SHP77 (cell line): Measurements from ENCODE around the gene B3GLCT.
"Not testable (repeated sequence)": the region's sequence is repeated elsewhere in the genome, so short reads cannot be mapped to it uniquely, and the experiment has no call there.

Experiments
- DNase-seq, 2 experiments: peaks; one replicate each; lab custom pipeline; 2025; lab: John Stamatoyannopoulos, UW

Gene B3GLCT

DNA sequence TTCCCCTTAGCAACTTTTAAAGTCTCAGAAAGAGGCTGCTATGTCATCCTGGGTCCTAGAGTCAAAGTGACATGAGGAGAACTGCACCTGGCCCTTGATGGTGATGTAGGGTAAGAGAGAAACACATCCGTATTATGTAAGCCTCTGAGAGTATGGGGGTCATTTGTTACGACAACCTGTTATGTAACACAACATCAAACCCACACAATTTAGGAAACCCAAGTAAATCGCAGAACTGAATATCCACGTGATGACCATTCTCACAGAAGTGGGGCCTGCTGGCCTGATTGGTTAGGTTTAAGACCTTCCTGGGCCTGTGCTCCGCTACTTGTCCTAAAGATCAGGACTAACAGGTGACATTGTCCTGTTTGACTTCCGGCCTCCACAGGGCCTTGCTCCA is 15.3 kb upstream of the B3GLCT start:
- no peak for DNase-seq

DNA sequence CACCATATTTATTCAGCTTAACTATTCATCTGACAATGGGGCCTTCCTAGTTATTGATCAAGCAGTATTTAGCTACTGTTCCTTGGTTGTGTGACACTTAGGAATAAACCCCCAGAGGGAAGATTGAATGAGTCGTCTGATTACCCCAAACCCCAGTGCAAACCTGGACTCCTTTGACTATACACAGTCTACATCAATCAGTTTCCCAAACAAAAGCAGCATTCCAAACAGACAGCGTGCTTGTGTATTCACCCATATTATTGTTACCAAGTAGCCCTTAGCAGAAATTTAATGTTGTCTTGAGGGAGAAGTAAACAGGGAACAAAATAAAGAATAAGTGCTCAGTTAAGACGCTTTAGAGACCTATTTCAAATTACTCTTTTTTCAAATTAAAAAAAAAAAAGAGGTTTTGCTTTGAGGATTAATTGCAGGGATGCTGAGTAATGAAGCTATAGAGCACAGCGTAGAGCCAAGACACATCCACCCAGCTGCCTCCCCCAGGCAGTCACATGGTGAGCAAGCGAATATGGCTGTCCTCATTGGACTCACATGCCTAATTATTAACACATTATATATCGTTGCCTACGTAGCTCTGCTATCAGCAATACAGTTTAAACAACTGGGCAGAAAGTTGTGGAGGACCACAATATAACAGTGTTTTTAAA is 14.7 kb upstream of the B3GLCT start:
- no peak for DNase-seq

DNA sequence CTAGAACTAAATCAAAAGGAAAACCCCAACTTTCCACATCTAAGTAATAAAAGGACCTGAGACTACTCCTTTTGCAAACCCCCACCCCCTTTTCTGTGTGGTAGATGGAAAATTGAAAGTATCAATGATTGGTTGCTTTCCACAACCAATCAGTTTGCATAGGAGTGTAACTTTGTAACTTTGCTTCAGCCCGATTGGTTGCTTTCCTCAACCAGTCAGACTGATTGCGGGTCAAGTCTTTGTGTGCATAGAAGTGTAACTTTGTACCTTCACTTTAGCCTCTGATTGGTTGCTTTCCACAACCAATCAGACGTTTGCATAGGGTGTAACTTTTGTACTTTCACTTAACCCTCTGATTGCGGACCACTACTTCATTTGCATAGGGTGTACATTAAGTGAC is 8.0 kb upstream of the B3GLCT start:
- DNase-seq, result no peak

DNA sequence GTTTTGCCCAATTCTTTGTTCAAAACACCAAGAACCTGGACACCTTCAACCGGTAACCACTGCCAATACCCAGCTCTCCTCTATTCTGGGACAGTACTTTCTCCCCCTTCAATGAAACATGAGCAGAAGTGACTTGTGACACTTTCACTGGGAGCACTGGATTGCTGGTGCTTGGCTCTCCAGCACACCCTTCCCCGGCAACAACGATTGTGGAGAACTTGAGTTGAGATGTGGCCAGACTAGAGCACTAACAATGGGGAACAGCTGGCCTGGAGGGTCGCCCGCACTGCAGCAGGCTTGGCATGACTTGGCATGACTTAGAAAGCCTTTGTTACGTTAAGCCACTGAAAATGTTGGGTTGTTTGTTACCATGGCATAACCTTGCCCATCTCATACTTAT is 7.5 kb upstream of the B3GLCT start:
- no peak for DNase-seq

DNA sequence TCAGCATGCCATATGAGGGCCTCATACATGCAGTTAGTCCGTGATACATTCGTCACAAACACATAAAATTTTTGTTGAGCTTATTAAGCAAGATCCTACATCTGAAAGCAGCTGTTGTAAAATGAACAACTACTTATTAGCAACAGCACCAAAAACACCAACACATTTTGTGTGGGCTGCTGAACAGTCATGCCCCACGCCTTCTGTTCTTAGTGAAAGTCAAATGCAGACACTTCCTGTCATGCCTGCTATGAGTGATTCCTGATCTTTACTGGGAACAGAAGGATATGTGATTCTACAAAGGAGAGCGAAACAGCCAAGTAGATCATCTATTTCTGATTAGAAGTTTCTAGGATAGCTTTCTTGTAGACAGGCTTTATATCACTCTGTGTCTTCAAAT is 4.2 kb upstream of the B3GLCT start:
- no peak for DNase-seq

DNA sequence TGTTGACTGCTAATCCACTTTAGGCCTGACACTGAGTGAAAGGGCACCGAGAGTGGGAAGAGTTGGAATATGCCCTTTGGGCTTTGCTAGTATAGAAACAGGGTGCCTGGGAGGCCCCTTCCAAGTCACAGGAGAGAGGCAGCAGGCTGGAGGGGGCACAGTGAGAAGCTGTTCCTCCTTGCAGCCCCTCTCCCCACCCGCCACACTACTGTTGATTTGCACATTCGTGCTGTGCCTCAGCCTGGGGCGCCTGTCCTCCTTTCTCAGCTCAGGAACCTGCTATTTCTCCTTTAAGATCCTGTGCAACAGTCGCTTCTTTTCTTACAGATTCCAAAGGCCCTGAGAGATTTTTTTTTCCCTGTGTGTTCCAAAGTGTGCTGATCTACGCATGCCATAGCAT is 2.8 kb upstream of the B3GLCT start:
- DNase-seq, result no peak

DNA sequence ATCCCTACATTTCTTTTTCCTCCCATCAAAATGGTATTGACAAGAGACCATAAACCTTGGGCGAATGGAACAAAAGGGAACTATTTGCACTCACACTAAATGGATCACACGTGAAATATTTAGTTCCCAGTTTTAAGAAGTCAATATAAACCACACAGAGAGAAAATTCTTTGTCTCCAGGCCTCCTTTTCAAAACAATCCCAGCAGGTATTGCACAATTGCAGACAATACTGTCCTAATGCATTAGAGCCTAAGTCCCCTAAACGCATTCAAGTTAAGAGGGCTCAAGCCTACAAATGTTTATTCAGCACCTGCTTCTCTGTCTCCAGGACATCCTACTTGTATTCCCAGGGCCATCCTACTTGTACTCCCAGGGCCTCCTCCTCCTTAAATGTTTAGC is 1.3 kb upstream of the B3GLCT start:
- DNase-seq, result no peak

DNA sequence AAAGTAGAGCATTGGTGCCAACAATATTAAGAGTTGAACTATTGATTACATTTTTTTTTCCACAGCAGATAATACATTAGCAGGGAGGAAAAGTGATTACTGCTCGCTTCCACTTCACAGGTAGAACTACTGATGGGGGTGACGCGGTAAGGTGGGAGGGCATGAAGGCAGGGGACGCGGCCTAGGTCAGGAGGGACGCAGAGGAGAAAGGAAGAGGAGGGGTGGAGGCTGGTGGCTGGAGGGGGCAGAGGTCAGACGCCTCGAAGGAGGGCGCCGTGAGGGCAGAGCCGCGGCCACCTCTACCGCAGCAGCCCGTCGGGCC is 287 bp upstream of the B3GLCT start:
- DNase-seq, result no peak

DNA sequence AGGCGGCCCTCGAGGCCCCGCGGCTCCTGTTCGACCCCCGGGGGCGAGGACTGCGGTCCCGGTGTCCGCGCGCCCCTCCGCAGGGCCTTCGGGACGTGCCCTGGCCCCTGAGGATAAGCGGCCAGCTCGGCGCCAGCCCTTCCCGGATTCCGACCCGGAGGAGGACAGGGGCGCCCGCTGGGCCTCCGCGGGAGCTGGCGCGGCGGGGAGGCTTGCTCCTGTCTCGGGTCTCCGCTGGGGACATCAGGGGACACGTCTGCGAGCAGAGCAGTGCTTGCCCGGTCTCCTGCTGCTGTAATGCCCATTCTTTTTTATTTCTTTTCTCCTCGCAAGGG is 829 bp downstream of the B3GLCT start:
- peak; percentile 24 to 36 for DNase-seq

DNA sequence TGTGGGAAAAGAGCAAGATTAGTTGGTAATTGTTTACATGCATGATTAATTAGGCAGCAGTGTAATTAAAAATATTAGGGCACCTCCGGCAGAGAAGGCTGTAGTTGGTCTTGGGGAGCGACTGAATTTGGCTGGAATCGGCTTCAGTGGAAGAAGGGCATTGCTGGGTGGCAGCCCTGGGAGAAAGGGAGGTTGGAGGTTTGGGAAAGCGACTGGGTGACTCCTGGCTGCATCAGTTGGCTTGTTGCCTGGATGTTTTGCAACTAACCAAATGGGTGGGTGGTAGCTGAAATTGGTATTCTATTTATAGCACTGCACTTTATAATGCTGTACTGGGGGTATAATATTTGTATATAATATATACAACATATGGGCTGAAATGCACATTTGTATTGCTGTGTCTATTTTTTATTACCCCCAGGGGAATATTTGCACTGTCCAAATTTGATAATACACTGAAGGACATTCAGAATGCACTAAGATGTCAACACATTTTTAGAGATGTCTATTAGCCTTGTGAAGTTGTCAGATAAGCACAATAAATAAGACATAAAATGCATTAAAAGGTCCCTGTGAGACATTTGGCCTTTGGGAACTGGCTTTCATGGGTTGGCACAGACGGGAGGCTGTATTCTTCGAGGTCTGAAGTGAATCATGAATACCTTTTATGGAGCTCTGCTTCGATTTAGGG is 1.7 kb downstream of the B3GLCT start:
- peak in 1 of 2 experiments; percentile 15 for DNase-seq

DNA sequence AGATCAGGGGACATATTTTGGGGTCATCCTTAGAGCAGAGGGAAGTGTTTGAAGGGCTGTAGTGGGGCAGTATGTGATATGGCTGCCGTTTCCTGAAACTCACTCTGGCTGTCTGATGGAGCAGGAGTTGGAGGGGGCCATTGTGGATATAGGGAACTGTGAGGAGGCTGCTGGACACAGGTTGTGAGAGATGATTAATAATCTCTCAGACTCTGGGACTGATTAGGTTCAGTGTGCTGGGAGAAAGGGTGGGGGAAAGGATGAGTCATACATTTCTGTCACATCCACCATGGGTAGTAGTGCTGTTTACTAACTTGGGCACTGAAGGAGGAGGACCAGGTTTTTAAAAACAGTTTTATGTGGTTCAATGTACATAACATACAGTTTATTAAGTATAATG is 4.8 kb downstream of the B3GLCT start:
- peak in 1 of 2 experiments; percentile 14 for DNase-seq

DNA sequence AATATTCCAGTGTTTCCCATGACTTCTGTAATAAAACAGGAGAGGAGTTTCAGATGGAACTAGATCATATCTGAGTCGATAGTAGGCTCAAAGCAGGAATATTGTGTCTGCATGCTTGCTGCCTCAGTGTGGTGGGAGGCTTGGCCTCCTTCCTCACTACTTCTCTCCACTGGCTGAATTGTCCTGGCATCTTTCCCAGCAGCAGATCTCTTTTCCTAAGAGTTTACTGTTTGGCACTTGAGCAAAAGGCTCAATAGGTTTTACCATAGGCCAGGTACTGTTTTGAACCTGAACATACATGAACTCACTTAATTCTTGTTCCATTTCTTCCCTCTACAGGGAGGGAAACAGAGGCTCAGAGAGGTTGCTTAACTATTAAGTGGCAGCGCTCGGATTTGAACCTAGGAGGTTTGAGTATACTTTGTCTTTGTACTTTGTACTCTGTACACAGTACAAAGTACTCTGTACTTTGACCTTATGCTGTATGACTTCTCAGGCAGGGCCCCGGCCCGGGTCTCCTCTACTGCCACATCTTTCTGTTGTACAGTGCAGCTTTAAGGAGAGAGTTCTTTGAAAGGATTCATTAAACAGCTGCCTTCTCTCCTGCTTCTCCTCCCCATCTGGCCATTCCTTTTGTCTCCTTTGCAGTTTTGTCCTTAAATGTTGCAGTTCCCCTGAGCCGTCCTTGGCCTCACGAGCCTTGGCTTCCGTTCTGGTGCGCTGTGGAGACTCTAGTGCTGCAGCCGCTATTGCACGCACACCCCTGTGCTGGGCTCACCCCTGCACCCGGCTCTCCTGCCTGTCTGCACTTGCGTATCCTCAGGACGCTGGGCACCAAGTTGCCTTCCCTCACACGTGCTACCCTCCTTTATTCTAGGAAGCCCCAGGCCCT is 8.1 kb downstream of the B3GLCT start:
- no peak for DNase-seq

DNA sequence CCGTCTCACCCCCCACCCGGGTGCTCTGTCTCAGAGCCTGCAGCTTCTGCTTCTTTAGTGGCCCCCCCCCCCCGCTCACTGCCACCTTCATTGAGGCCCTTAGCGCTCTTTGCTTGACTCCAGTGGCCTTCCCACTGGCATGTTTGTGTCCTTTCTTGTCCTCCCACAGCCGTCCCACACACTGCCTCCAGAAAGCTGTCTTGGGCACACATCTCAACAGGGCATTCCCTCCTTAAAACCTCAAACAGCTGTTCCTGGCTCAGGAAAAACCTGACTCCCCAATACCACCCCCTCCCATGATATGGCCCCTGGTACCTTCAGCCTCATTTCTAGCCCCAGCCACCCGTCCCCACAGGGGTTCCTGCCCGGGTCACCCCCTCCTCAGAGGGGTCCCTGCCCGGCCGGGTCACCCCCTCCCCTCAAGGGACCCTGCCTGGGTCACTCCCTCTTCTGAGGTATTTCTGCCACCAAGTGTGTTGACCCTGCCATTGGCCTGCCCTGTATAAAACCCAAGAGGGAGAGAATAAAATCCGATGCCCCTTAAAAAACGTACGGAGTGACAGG is 8.9 kb downstream of the B3GLCT start:
- DNase-seq, result no peak

DNA sequence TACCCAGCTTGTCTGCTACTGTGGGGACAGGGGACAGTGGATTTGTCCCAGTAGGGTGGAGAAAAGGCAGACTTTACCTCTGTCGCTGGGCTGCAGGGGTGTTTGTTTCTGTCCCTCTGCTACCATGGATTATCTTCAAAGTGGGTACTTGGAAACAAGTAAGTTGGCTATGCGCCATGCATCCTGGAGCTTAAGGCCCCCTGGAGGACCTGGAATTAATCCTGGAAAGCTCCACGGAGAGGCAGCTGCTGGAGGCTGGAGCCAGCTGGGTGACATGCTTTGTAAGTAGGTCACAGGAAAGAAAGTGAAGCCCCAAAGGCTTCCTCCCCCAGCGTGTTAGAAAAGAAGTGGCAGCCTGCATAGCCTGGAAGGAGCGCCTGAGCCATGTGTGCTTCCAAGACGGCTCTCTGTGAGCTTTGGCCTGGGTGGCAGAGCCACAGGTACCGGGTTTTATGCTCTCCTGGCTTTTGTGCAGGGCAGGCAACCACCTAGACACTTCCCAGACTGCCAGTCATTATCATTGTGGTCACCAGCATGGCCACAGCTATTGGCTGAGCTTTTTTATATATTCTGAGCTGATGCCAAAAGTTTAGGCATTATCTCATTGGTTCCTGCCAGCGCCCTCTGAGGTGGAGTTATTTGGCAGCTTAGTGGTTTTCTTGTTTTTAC is 9.5 kb downstream of the B3GLCT start:
- DNase-seq, result peak; percentile 70 to 75

DNA sequence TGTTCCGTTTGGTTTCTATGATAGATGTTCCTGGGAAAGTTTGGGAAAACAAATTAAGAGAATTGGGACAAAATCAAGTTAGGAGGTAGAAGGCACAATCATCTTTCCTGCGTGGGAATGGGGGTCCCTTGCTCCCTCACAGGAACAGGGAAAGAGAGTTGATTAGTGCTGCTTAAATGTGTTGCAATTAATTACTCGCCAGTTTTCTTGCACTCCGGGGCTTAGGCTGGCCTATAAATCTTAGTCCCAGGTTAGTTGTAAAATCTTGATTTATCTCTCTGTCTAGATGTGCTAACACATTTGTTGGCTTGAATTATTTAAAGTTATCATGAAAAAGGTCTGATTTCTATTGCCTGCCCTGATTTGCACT is 10.1 kb downstream of the B3GLCT start:
- no peak for DNase-seq

DNA sequence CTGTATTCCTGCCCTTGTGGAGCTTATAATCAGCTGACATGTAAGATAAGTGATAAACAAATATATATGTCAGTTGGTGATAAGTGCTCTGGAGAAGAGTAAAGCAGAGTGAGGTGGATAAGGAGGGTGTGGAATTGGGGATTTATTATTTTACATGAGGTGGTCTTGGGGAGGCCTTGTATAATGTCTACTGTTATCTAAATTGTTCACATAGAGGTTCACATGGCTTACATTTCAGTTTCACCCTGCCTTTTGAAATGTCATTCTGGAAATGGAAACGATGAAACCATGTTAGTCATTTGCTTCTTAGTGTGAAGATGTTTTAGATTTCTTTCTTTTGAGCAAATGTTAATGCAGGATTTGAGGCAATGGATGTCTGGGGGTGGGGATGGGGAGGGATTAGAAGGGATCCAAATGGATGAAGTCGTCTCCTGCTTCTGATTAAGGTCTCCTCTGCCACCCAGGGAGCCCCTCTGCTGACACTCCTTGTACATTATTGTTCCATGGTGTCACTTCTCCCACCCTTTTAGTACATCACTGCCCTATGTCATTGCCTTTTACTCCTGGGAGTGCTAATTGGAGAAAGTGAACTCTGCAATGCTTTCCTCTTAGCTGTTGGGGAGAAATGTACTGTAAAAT is 14.0 kb downstream of the B3GLCT start:
- no peak for DNase-seq

DNA sequence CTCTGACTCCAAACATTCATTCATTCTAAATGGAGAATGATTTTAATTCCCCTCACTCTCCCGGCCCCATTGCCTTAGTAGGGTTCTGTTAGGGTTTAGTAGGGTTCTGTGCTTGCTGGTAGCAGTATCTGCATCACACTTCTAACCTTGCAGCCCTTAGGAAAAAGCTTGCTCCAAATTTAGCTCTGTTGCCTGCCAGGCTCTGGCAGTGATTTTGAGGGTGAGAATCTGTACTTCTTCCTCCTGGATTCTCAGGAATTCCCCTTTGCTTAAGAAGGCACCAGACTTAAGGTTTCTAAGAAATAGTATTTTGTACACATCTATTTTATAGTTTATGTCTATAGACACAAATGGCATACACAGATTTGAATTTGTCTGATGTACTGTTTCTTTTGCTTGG is 14.7 kb downstream of the B3GLCT start:
- DNase-seq, result no peak

DNA sequence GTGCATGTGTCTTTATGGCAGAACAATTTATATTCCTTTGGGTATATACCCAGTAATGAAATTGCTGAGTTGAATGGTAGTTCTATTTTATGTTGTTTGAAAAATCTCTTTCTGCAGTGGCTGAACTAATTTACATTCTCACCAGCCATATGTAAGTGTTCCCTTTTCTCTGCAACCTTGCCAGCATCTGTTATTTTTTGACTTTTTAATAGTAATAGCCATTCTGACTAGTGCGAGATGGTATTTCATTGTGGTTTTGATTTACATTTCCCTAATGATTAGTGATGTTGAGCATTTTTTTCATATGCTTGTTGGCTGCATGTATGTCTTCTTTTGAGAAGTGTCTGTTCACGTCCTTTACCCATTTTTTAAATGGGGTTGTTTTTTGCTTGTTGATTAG is 17.1 kb downstream of the B3GLCT start:
- not testable (repeated sequence) for DNase-seq

DNA sequence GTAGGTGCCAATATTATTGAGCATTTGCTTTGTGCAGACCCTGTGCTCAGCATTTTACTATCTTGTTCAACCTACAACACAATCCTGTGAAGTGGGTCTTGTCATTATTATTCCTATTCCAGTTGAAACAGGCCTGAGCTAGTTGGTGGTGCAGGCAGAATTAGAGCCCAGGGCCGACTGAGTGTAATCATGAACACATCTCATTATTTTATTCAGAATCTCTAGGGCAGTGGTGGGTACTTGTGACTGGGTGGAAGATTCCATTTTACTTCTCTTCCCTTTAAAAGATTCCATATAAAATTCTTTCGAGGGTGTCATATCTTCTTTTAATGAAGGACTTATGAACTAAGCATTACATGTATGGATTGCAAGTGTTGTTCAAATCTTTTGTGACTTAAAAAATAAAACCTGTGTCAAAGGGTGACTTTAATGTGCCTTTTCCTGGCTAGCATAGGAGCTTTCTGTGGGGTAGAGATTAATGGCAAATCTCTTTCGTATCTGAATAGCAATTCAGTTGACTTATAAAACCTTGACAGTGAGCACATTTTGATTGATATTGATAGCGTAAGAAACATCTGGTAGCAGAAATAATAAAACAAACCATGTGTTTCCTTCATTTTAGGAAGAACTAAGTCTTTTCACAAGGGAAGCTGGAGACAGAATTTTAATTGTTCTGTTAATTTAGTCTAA is 20.3 kb downstream of the B3GLCT start:
- DNase-seq, result no peak

DNA sequence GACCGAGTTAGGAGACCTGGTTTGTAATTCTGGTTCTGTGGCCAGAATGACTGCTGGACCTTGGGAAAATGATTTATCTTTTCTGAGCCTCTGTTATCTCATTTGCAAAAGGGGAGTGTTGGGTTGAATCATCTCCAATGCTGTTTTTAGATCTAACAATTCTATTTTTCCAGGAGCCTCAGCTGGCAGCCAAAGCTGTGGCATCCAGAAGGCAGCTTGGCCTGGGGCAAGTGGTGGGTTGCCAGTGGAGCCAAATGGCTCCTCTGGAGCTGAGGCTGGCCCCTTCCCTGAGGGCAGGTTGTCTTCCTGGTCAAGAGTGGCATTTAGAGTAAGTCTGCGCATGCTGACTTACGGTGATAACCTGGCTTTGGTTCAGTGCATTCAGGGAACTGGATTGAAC is 21.3 kb downstream of the B3GLCT start:
- no peak for DNase-seq

DNA sequence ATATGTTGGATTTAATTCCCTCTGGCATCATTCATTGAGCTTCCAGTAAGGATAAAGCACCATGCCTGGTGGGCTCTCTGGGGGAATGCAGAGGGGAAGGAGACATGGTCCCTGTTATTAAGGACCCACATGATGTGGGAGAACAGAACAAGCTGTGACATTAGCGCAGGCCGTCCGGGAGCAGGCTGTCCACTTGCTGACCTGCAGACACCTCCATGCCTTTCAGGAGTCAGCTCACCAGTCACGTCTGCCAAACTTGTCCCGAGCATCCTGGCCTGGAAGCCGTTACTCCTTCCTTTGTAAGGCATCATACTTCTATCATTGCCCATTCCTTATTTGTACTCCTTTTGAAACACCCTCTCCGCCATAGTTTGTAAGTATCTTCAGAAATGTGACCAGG is 23.4 kb downstream of the B3GLCT start:
- DNase-seq, result no peak
